Measurements from ENCODE around the gene COL4A1. TPM values are rescaled to one million over a fixed set of nuclear protein-coding genes. Genes with fewer than 3 reads are reported as not detected.
A peak's percentile ranks its signal among the peaks of the same experiment; 100 is the strongest.

COL4A1 gene
- total RNA-seq, 1 donor from 2014 or later, result 107 TPM

GRCh38 chr13:110269509-110270185 is 37.3 kb downstream of the COL4A1 start:
- intact Hi-C loops (cut with DNase I), result no loop called here
- ATAC-seq (ENCODE audit: poor library complexity) (no peak), DNase-seq (no peak)

- DNase-seq (no peak), ATAC-seq (ENCODE audit: poor library complexity) (no peak)
- intact Hi-C loops (cut with DNase I), result no loop called here
These were observed 38.3 kb downstream of the COL4A1 start for GRCh38 chr13:110268576-110269185.

GRCh38 chr13:110268061-110268460 is 38.9 kb downstream of the COL4A1 start:
- no peak for DNase-seq
- intact Hi-C loops (cut with DNase I), result no loop called here
- ATAC-seq (ENCODE audit: poor library complexity), result no peak

- DNase-seq (no peak), ATAC-seq (ENCODE audit: poor library complexity) (no peak)
- intact Hi-C loops (cut with DNase I), result no loop called here
These were observed 40.0 kb downstream of the COL4A1 start for GRCh38 chr13:110266983-110267382.

- ATAC-seq (ENCODE audit: poor library complexity) (no peak), DNase-seq (no peak)
- intact Hi-C loops (cut with DNase I), result no loop called here
These were observed 40.5 kb downstream of the COL4A1 start for GRCh38 chr13:110266431-110266809.

- DNase-seq (peak; percentile 78), ATAC-seq (ENCODE audit: poor library complexity) (peak; percentile 3)
- intact Hi-C loops (cut with DNase I), result no loop called here
These were observed 41.1 kb downstream of the COL4A1 start for GRCh38 chr13:110265682-110266430.

- DNase-seq, result no peak
- ATAC-seq (ENCODE audit: poor library complexity), result no peak
- intact Hi-C loops (cut with DNase I), result no loop called here
These were observed 41.6 kb downstream of the COL4A1 start for GRCh38 chr13:110265341-110265681.

GRCh38 chr13:110264685-110265275 is 42.2 kb downstream of the COL4A1 start:
- ATAC-seq (ENCODE audit: poor library complexity) (no peak), DNase-seq (no peak)
- intact Hi-C loops (cut with DNase I), result no loop called here

GRCh38 chr13:110263888-110264287 is 43.1 kb downstream of the COL4A1 start:
- ATAC-seq (ENCODE audit: poor library complexity), result peak; percentile 73
- DNase-seq, result peak; percentile 69
- intact Hi-C loops (cut with DNase I), result no loop called here

- intact Hi-C loops (cut with DNase I), result no loop called here
- ATAC-seq (ENCODE audit: poor library complexity) (no peak), DNase-seq (no peak)
These were observed 43.6 kb downstream of the COL4A1 start for GRCh38 chr13:110263404-110263803.

GRCh38 chr13:110262508-110263291 is 44.3 kb downstream of the COL4A1 start:
- ATAC-seq (ENCODE audit: poor library complexity) (peak; percentile 73), DNase-seq (no peak)
- intact Hi-C loops (cut with DNase I), result no loop called here

- DNase-seq (no peak), ATAC-seq (ENCODE audit: poor library complexity) (no peak)
- intact Hi-C loops (cut with DNase I), result no loop called here
These were observed 44.9 kb downstream of the COL4A1 start for GRCh38 chr13:110262082-110262436.

GRCh38 chr13:110261166-110262081 is 45.5 kb downstream of the COL4A1 start:
- DNase-seq, result no peak
- intact Hi-C loops (cut with DNase I), result no loop called here
- ATAC-seq (ENCODE audit: poor library complexity), result no peak

GRCh38 chr13:110259651-110260050 is 47.3 kb downstream of the COL4A1 start:
- intact Hi-C loops (cut with DNase I), result loop anchor here (5.0 kb wide), 1 partner anchor 43 kb away; no protein-coding TSS in a partner anchor
- ATAC-seq (ENCODE audit: poor library complexity) (no peak), DNase-seq (no peak)

- intact Hi-C loops (cut with DNase I), result loop anchor here (5.0 kb wide), 1 partner anchor 43 kb away; no protein-coding TSS in a partner anchor
- no peak for ATAC-seq (ENCODE audit: poor library complexity)
- DNase-seq, result no peak
These were observed 47.9 kb downstream of the COL4A1 start for GRCh38 chr13:110258876-110259631.

GRCh38 chr13:110257408-110257807 is 49.5 kb downstream of the COL4A1 start:
- intact Hi-C loops (cut with DNase I), result loop anchor here (5.0 kb wide), 1 partner anchor 45 kb away; no protein-coding TSS in a partner anchor
- ATAC-seq (ENCODE audit: poor library complexity), result no peak
- no peak for DNase-seq

Data from Right ventricle myocardium superior (tissue), 1 donor.